Measurements from ENCODE around the gene HM13.
"Not testable (repeated sequence)": the region's sequence is repeated elsewhere in the genome, so short reads cannot be mapped to it uniquely, and the experiment has no call there.

HM13 gene, protein sequence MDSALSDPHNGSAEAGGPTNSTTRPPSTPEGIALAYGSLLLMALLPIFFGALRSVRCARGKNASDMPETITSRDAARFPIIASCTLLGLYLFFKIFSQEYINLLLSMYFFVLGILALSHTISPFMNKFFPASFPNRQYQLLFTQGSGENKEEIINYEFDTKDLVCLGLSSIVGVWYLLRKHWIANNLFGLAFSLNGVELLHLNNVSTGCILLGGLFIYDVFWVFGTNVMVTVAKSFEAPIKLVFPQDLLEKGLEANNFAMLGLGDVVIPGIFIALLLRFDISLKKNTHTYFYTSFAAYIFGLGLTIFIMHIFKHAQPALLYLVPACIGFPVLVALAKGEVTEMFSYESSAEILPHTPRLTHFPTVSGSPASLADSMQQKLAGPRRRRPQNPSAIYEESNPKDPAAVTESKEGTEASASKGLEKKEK

DNA sequence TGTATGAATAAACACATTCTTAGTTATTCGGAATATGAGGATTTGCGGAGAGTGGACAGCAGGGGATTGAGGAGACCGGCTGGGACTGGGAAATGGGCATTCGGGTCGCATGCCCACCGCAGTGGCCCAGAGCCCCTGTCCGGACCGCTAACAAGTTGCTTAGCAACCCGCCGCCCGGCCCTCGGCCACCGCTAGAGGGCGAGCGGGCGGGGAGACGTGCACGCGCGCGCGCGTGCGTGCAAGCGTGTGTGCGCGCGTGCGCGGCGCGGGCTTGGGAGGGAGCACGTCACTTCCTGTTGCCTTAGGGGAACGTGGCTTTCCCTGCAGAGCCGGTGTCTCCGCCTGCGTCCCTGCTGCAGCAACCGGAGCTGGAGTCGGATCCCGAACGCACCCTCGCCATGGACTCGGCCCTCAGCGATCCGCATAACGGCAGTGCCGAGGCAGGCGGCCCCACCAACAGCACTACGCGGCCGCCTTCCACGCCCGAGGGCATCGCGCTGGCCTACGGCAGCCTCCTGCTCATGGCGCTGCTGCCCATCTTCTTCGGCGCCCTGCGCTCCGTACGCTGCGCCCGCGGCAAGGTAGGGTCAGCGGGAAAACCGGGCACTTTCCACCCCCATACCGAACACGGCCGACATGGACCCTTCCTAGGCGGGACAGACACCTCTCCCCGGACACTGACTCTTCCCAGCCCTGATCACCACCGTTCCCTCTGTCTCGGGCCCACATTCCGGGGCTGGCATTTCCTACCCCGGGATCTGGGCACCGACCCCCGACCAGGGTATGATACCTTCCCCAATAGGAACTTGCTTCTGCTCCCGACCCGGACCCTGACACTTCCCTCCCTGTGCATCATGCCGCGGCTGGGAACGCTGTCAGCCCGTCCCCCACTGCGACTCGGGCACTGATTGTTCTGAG lies at the start of gene HM13:
TSS of gene HM13 (plus strand) at position 289 of the 918 bp plus-strand sequence. CDS start at position 399, 110 bp downstream.
- DNase-seq (ENCODE audit: low read depth, low spot score), result peak; percentile 80

DNA sequence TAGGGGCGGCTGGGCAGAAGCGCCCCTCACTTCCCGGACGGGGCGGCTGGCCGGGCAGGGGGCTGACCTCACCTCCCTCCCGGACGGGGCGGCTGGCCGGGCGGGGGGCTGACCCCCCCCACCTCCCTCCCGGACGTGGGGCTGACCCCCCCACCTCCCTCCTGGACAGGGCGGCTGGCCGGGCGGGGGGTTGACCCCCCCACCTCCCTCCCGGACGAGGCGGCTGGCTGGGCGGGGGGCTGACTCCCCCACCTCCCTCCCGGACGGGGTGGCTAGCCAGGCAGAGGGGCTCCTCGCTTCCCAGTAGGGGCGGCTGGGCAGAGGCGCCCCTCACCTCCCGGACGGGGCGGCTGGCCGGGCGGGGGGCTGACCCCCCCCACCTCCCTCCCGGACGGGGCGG lies 43.3 kb upstream of the HM13 start:
- DNase-seq (ENCODE audit: low read depth, low spot score), result not testable (repeated sequence)

DNA sequence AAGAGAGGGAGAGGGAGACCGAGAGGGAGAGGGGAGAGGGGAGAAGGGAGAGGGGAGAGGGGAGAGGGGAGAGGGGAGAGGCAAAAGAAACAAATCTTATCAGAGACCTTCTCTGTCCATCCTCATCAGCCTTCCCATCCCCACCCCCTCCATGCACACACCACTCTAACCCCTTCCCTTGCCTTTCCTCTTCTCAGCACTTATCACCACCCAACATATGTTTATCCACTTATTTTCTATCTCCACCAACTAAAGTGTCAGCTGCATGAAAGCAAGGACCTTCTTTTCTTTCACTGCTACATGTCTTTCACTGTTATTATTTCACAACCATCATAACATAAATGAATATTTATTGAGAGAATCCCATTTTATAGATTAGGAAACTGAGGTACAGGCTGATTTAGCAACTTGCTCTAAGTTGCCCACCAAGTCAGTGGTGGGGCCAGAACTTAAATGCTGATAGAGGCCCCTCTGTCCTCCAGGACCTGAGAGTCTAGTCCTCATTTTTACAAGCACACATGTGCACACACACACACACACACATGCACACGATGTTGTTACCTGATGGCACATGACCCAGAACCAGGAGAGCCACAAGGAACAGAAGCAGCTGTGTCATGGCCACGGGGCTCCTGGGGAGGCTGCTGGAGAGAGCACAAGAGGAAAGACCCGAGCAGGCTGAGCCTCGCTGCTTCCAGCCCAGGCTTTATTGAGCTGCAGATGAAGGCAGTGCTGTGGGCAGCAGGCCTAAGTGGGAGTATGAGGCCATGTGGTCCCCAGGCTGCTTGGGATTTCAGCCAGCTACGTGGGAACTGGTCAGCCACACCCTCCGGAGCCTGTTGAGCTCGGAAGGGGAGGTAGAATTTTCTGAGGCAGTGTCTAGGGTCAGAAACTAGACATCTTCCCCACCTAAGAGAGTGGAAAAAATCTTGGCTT lies 41.6 kb upstream of the HM13 start:
- no peak for DNase-seq (ENCODE audit: low read depth, low spot score)

DNA sequence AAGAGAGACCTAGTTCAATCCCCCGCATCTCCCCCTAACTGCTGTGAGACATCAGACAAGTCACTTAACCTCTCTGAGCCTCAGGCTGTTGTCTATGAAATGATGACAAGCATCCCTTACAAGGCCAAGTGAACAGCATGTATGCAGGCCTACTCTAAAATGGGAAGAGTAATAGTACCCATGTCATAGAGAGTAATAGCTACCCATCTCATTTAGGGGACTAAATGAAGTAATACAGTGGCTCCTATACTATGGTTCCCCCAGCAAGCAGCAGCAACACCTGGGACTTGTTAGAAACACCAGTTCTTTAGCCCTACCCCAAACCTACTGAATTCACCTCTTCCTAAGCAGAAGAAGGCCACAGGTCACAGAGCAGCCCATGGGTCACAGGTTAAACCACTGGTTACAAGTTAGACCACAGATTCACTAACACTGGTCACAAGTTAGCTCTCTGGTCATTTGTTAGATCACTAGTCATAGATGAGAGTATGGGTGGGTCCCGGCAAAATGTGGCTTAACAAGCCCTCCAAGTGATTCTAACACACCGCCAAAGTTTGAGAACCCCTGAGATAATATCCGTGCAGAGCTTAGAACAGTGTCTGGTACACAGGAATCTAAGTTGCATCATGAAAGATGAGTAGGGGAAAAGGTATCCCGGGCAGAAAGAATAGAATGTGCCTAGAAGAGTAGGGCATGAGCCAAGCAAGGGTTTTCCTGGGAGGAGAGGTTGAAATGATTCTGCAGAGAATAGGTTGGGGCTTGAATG lies 40.7 kb upstream of the HM13 start:
- no peak for DNase-seq (ENCODE audit: low read depth, low spot score)

DNA sequence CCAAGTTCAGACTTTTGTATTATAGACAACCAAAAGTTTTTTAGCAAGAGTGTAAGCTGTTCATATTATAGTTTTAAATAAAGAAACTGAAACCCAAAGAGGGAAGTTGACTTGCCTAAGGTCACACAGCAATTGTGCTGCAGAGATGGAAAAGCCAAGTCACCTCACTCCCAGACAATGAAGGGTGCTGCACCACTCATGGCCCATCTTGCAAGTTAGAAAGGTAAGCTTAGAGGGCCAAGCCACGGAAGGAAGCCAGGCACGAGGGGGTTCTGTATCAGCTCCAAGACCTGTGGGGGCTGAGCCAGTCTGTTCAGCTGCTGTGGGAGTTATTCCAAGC lies 40.2 kb upstream of the HM13 start:
- no peak for DNase-seq (ENCODE audit: low read depth, low spot score)

DNA sequence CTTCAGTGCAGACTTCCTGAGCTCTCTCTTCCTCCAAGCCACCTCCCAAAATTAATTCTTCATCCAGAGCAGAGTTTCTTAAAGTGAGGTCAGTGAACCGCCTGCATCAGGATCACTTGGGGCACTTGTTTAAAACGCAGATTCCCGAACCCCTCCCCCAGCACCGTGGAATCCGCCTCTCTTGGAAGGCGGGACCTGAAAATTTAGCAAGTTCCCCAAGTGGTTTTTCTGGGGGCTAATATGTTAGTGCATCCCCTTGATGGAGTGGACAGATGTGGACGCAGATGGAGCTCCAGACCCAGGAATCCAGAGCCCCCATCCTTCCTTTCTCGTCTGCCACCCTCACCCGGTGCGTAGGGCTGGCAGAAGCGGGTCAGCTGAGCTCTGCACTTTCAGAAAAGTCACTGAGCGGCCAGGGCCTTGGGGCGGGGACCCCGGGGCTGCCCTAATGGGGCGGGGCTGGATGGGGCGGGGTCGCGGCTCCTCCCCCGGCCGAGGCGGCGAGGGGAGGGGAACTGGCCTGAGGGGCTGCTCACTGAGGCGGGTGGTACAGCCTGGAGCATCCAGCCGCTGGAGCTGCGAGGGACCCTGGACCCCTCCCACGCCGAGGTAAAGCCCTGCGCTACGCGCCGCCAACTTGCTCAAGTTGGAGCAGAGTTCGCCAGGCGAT lies 39.3 kb upstream of the HM13 start, which contains the start of the genes DEFB124 and REM1:
TSS of gene DEFB124 (minus strand) at position 370 of the 670 bp plus-strand sequence. CDS start 2,114 bp downstream, outside the sequence.
TSS of gene REM1 (plus strand) at position 531 of the 670 bp plus-strand sequence. CDS start 1,158 bp downstream, outside the sequence.
- DNase-seq (ENCODE audit: low read depth, low spot score), result no peak

DNA sequence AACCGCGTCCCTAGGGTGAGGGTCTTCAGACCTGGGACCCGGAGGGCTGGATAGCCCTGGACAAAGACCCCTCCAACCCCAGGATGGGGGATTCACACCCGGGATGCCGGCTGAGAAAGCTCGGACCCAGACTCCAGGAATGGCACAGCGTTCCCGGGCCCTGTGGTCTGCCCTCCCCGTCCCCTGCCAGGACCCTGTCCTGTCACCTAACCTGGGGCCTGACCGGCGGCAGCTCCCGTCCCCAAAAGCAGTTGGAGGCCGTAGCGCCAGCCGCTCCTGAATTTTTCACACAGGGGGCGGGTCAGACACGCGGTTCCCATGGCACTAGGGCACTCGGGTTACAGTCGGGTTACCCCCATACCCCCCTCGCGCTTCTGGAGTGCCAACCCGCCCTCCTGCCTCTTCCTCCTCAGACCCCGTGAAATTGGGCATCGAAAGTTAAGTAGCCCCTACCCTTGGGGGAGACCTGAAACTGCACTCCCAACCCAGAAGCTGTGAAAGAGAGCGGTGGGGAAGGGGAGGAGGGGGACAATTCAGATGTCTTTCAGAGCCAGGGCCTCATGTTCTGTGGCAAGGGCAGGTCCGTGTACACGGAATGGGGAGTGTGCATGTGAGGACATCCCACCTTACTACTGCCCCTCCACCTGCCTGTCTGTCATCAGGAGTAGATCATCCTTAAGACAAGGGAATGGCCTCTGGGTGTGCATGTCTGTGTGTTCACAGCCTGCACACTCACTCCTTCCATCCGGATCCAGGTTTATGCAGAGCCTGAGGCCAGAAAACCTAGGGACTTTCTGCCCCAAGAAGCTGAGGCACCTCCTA lies 38.6 kb upstream of the HM13 start:
- DNase-seq (ENCODE audit: low read depth, low spot score), result no peak

DNA sequence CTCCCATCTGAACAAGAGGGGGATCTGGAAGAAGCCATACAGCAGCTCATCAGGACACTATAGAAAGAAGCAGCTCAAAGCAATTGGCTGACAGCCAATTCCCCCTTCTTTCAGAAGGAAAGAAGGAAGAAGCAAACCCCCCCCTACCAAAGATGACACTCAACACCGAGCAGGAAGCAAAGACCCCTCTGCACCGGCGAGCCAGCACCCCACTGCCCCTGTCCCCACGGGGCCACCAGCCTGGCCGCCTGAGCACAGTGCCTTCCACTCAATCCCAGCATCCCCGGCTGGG lies 38.0 kb upstream of the HM13 start:
- no peak for DNase-seq (ENCODE audit: low read depth, low spot score)

DNA sequence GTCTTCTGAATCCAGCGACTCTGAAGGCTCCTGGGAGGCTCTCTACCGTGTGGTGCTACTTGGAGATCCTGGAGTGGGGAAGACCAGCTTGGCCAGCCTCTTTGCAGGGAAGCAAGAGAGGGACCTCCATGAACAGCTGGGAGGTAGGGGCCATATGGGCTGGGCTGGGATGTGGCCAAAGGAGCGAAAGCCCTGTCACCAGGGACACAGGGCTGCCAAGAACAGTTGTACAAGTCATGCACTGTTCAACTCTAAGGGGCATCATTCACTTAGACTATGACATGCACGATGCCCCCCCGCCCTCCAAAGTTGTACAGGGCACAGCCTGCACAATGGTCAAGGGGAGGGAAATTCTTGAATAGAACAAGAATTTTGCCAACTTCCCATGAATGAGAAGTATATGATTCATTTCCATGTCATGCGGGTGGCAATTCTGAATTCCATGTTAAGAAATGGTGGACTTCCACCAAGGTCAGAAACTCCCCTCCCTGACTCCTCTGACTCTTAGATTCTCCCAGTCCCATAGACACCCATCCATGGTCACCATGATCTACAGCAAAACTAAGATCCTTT lies 37.5 kb upstream of the HM13 start:
- no peak for DNase-seq (ENCODE audit: low read depth, low spot score)

DNA sequence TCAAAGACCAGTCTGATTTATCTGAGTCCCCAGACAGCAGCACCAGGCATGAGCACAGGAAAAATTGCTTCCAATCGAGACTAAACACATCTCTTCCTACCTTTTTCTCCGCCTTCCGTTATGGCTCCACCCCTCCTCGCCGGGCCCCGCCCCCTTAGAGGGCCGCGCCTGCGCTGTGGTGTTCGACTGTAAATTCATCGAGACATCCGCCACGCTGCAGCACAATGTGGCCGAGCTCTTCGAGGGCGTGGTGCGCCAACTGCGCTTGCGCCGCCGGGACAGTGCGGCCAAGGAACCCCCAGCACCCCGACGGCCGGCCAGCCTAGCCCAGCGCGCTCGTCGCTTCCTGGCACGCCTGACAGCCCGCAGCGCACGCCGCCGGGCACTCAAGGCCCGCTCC lies 30.2 kb upstream of the HM13 start:
- no peak for DNase-seq (ENCODE audit: low read depth, low spot score)

DNA sequence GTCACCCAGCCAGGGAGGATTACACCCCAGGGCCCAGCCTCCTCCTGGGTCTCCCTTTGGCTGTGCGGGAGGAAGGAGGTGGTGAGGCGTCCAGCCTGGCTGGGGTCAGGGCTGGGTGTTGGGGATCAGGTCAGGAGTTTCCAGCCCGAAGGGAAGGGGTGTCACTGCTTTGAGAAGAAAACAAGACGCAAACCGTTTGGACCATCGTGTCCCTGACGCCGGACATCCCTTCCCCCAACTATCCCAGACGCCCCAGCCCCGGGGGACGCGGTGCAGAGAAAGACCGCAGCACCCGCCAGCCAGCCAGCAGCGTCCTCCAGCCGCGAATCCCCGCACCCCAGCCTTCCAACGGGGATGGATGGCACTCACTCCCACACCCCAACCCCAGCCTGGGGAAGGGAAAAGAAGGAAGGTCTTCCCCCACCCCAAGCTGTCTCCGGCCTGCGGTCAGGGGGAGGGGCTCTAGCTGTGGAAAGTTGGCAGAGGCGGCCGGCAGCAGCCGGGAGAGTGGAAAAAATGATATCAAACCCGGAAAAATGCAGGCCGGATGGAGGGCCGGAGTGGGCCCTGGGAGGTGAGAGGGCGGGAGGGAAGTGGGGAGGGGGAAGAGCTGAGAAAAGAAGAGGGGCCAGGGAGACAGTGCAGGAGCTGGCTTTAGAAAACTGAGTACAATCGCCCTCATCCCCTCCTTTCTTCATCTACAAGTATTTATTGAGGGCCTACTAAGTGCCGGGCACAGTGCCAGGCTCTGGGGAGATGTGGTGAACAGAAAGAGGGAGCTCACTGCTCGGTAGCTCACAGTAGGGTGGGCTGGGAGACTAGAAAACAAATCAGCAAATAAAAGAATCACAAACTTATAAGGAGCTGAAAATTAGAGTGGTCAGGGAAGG lies 28.5 kb upstream of the HM13 start:
- no peak for DNase-seq (ENCODE audit: low read depth, low spot score)

DNA sequence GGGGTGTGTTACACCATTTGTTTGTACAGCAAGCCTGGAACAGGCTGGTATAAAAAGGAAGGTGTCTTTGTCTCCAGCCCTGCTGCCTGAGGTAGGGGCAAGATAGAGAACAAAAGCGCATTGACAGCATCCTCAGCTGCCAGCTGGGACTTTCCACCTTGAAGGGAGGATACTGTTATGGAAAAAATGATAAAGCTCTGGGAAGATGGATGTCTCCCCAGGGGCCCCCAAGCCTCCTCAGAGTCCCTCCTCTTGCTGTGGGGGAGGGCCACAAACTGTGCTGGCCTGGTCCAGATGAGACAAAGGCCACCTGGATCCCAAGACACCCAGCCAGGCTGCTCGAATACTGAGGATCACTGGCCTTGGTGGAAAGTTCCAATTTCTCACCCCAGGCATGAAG lies 26.1 kb upstream of the HM13 start:
- no peak for DNase-seq (ENCODE audit: low read depth, low spot score)

DNA sequence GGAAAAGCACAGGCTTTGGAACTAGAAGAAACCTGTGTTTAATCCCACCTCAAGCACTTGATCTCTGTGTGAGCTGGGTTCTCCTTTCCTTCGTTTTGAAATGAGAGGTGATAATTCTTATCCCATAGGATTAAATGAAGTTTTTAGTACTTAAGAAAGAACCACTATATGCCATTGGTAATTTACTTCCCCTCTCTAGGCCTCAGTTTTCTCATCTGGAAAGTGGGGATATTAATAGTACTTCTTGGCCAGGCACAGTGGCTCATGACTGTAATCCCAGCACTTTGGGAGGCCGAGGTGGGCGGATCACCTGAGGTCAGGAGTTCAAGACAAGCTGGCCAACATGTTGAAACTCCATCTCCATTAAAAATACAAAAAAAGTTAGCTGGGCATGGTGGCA lies 25.1 kb upstream of the HM13 start:
- DNase-seq (ENCODE audit: low read depth, low spot score), result no peak

DNA sequence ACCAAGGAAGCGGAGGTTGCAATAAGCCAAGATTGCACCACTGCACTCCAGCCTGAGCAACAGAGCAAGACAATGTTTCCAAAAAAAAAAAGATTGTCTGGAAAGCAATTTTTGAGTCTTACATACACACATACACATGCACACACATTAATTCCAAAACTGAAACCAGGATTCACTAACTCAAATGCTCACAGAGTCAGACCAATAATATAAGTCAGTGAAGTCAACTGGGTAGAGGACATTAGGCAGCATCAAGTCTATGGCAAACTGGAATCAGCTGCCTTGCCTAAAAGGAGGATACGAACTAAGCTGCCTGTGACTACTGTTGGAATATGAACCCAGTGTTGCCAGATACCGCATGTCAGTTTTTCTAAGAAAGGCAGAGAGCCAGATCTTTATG lies 23.5 kb upstream of the HM13 start:
- DNase-seq (ENCODE audit: low read depth, low spot score), result no peak

DNA sequence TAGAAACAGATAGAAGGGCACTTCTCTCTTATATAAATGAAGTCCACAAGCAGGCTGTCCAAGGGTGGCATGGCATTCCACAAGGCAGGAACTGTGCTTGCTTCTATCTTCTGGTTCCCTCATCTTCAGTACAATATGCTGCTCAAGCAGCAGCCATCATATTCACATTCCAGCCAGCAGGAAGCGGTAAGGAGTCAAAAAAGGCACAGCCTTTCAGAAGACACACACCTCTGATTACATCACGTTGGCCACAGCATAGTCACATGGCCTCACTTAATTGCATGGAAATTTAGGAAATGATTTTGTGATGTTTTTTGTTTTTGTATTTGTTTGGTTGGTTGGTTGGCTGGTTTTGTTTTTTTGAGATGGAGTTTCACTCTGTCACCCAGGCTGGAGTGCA lies 20.1 kb upstream of the HM13 start:
- no peak for DNase-seq (ENCODE audit: low read depth, low spot score)

DNA sequence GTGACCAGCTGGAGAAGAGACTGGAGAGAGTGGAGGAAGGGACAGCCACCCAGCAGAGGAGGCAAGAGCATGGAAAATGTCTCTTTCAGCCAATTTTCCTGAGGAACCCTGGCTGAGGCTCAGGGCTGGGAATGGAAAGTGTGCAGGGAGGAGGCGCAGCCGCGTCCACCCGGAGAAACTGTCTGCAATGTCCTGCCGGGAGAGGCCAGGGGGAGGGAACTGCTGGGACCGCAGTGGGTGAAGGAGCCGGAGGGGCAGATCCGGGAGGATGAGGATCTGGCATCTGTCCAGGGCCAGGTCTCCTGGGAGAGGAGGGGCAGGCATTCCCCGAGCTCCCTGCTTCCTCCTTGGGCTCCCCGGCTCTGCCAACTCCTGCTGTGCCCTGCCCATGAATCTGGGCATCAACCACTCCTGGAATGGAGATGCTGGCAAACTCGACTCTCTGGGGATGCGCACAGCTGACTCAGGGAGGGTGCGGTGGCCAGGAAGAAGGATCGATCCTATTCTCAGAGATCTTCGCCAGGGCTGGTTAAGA lies 17.4 kb upstream of the HM13 start:
- DNase-seq (ENCODE audit: low read depth, low spot score), result no peak

DNA sequence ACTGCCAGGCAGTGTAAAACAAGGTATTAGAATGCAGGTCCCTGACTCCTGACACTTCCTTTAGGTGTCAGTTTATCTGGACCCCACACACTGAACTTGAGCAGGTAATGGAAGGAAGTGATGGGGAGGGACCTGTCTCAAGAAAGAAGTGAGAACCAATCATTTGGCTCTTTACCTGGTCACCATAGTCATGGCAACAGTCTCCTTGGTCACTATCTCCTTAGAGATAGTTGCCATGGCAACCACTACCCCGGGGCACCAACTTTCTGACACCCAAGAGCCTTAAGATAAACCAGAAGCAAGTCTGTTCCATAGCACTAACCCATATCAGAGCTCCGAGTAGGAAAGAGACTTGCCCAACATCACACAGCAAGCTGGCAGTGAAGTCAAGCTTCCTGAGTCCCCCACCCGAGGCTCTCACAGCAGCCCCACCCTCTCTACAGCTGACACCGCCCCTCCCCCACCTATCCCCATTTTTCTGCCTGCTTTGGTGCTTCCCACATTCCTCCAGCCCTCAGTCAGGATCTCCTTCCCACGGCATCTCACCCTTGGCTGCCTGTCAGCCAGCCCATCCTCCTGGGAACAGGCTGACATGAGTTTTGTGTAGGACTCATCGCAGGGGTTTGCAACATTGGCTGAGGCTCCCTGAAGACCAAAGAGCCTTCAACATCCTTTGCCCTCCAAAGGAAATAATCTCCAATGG lies 16.3 kb upstream of the HM13 start:
- DNase-seq (ENCODE audit: low read depth, low spot score), result no peak

Measured in brain pericyte (primary cell).